M059J (cell line): ENCODE data around the gene SLC15A3. TPM values are rescaled to one million over a fixed set of nuclear protein-coding genes. Genes with fewer than 3 reads are reported as not detected.

ENCODE experiments used
- DNase-seq: peaks from one replicate; pipeline ENCODE4 v3.0.0-alpha.2; 2012; ENCODE audit warnings: low read depth
- total RNA-seq: library from RNA; depleted of rRNA; stranded (reverse); fragments of >200 nt; shearing (Covaris generic); gene quantifications from 2 replicates; pipeline ENCODE4 v1.2.3, GENCODE V29; 2014; rRNA removed

Gene SLC15A3
- 7.9 and 23.3 TPM in 2 replicates for total RNA-seq

DNA sequence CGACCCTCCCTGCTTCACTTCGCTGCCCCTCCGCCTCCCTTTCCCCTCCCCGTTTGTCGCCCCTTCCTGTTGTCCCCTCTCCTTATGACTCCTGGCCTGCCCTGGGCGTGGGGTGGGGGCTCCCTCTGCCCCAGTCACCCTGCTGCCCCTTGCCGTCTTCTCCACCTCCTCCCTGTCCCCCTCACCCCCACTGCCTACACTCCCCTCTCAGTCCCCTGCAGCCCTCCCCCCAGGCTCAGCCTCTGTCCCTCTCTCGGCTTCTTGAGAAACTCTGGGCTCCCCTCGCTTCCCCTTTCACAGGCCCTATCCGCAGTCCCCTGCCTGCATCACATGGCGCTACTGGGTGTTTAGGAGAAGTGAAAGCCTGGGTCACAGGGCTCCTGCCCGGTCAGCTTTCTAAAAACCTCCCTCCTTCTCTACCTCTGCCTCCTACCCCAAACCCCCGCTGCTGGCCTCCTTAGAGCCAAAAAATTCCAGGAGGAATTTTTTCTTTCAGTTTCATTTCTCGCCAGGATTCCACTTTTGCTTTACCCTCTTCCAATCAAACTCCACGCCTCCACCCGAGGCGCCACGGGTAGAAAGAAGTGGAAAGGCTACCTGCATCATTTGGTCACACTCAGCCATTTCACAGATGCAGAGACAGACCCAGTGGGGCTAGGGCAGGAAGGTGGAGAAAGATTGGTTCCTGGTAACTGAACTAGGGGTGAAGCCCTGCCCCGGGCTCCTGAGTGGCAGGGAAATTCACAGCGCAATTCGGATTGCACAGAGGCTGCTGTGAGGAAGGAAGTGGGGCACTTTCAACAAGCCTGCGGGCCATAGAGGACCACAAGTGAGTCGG lies at the start of gene SLC15A3:
Gene SLC15A3, minus strand, starts transcription at position 273 of the 838 bp plus-strand sequence. CDS start 625 bp downstream, outside the sequence.
- peak; percentile 70 for DNase-seq

DNA sequence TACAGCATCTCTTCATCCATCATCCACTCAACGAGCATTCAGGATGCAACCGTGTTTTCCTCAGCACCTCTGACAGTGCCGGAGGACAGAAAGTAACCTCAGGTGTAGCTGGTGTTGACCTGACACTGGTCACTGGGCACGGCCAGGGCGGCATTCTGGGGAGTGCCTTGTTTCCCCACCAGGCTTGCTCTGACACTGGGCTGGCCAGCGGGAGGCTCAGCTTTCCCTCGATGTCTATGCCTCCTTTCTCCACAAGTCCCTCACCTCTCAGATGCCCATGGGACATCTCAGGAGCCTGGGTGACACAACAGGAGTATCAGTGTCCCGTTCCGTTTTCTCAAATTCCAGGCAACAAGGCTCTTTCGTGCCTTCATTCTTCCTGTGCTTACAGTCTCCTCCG lies 48.5 kb upstream of the SLC15A3 start:
- no peak for DNase-seq

DNA sequence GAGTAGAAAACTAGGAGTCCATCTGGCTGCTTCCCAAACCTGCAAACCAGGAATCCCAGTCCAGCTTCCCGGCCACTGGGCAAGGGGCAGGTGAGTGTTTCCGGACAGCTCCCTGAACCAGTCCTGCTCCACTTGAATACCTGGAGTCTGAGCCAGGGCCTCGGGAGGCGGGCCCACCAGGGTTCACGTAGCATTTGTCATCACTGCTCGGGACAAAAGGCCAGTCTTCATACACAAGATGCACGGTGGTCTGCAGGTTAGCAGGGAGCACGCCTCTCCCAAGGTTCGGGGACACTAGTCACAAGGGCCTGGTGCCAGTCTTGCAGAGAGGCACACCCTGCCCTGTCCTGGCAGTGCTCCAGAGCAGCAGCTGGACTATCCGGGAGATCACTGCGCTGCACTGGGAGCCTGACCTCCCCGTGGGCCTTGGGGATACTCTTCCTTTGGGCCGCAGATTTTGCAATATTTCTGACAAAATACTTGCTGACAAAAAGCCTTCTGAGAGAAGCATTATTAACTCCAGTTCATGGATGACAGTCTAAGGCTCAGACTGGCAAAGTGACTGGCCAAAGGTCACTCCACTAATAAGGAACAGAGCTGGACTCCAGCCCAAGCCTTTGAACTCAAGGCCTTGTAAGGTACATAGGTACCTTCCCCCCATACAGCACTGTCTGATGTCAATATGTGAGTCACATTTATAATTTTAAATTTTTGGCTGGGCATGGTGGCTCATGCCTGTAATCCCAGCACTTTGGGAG lies 44.6 kb upstream of the SLC15A3 start:
- DNase-seq = no peak

- DNase-seq = peak; percentile 39
These were observed 43.8 kb upstream of the SLC15A3 start for GRCh38 chr11:60995798-60996197.

DNA sequence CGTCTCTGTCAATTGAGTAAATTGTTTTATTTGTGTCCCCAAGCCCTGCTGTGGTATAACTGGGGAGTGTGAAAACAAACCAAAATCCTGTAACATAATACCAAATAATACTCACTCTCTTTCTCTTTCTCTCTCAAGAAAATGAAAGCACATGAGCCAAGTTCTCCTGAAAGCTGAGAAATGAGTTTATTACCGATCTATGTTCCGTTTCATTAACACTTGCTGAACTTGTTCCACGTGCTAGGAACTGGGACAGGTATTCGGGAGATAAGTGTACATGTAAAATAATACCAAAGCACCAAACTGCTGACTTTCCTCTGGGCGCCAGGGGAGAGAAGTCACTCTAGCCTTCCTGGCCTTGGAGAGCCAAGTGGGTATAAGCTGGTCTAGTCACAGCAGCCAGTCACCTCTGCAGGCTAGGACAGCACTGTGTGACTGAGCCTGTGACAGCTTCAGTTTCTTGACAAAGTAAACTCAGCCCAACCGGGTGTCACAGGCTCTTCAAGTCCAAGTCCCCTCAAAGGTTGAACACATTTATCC lies 42.6 kb upstream of the SLC15A3 start:
- DNase-seq = no peak

DNA sequence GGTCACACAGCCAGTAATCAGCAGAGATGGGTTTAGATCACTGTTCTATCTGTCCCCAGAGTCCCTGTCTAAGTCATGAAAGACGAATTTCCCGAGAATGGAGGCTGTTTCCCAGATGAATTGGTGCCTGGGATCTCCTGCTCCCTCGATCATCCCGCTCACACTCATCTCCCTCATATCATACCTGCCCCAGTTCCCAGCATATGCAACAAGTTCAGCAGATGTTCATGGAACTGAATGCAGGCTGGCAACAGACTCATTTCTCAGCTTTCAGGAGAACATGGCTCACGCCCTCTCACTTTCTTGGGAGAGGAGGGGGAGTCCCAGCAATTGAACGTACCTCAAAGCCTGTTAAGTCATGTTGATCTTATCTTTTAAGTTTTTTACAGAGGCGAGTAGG lies 41.6 kb upstream of the SLC15A3 start:
- no peak for DNase-seq

DNA sequence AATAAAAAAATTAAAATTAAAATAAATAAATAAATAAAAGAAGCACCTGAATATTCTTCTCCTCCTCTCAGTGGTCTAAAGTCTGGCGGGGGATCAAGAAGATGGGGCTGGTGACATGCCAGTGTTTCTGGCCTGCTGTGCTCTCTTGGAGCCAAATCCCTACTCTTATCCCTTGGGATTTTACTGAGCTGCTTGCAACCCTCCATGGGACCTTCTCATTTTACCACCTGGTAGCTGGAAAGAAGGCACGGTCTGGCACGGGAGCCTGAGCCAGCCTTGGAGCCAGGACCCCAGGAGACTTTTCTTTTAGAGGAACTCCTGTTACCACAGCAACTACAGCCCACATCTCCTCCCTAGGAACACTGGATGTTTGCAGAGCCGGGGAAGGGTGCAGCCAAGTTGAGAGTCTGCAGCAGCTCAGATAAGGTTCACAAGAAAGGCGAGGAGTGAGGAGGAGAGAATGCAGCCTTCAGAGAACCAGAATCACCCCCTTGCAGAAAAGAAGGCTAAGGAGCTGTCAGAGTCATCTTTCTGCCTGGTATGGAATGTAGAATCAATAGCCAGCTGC lies 41.0 kb upstream of the SLC15A3 start:
- no peak for DNase-seq

DNA sequence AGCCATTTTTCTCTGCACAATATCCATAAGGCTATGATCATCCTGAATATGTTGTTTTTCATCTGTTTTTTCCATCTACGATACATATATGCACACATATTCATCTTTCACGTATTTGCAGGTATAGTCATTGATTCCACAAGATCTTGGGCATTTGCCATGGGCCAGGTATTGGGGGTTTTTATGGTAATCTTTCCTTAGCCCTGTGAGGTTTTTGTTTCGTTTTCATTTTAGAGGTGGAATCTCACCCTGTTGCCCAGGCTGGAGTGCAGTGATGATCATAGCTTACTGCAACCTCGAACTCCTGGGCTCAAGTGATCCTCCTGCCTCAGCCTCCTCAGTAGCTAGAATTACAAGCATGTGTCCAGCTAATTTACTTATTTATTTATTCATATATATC lies 39.5 kb upstream of the SLC15A3 start:
- DNase-seq = no peak

DNA sequence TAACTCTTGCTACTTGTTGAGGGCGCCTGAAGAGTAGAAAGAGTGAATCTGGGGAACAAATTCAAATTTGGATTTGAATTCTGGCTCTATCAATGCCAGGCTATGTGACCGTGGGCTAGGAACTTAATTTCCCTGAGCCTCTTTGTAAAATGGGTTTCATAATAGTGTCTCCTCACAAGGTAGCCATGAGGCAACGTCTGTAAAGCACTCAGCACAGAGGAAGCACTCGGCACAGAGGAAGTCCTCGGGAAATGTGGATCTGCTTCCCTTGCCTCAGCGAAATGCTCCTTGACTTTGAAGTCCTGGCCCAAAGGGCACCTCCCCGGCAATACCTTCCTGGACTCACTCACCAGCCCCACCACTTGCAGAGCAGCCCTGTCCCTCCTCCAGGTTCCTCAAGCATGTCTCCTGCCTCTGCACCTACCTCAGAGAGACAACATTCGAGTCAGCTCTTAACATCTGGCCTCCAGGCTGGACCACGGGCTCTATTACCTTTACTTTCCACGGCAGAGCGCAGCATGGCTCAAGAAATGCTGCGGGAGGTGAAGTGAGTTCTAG lies 37.2 kb upstream of the SLC15A3 start:
- no peak for DNase-seq

DNA sequence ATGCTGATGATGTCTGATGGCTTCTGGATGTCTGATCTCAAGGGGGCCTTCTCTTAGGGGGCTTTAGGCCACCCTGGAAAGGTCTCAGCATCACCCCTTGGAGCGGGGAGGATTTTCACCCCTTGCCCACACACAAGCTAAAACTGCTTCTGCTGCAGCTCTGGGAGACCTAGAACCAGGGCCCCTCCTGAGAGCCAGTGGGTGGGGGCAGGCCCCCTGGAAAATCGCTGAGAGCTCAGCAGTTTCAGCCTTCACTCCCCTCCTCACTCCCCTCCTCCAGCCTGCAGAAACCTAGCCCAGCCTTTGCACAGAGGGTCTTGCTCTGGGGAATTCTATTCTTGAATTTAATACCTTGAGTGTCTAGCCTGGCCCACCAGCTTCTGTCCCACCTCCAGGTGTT lies 36.7 kb upstream of the SLC15A3 start:
- no peak for DNase-seq

GRCh38 chr11:60987577-60988277 lies 35.8 kb upstream of the SLC15A3 start:
- DNase-seq = no peak

DNA sequence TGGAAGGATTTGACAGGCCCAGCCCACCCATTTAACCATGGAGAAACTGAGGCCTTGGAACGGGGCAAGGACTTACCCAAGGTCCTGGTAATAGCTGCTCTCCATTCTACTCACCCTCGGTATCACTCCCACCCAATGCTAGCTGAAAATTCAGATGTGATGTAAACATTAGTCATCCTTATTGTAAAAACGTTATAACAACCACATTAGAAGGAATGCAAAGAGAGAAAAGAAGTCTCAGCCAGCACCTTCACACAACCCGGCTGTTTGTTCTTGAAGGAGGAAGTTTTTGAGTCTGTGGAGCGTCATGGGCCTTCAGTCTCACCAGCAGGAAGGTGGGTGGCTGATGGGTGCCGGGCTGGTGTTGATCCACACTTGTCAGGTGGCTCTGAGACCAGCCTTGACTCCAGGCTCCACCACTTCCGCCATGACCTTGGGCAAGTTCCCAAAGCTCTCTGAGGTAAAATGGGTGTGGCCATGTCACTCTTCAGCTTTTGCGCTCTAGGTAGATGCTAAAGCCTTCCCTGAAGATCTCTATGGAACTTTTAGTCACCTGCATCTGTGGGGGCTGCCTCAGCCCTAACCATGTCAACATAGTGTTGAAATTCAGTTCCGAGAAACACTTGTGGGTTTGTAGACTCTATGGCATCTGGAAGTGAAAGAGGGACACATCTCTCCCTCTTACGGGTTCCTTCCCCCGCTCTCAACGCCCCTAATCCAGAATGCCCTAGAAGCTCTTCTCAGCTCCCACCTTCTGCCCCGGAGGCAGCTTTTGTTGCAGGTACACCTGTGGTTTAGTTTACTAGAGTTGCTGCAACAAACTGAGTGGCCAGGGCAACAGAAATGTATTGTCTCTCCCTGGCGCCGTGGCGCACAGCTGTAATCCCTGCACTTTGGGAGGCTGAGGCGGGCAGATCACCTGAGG lies 34.3 kb upstream of the SLC15A3 start:
- peak; percentile 49 for DNase-seq

DNA sequence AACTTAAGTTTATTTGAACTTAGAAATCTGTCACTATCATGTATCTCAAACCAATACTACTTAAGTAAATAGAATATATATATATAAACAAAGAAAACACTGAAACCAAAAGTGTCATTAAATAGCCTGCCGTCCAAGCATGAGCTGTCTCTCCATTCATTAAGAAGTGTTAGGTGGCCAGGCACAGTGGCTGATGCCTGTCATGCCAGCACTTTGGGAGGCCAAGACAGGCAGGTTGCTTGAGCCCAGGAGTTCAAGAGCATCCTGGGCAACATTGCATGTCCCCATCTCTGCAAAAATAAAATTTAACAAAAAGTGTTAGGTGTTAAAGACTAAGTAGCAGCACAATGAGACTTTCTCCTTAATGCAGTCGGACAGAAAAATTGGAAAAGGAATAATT lies 33.5 kb upstream of the SLC15A3 start:
- no peak for DNase-seq

DNA sequence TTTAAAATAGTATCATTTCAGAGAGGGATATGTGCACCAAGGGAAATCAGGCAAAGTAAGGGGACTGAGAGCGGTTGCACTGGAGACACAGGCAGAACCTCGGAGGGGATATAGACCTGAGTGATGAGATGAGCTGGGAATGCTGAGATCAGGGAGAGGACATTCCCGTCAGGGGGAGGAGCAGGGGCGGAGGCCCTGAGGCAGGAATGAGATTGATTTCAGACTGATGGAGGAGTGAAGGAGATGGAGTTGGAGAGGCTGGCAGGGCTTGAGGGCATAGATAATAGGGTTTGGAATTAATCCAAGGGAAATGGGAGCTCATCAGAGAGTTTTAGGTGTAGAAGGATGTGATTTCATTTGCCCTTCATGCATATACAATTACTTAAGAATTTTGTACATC lies 32.7 kb upstream of the SLC15A3 start:
- DNase-seq = no peak

DNA sequence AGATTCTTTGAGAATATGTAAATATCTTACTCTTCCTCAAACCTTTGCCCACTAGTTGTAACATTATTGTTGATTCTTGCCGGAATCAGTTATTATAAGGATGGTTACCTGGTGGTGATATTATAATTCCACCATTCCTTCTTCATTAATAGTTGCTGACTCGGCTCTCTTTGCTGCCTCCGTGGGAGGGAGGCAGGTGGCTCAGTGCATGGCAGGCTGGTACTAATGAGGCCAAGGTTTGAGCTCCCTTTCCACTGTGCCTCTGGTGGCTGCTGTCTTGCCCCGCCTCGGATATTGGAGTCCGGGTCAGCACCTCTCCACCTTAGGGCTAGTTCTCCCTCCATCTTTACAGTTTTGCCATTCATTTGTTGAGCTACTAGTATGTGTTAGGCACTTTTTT lies 32.2 kb upstream of the SLC15A3 start:
- DNase-seq = no peak

DNA sequence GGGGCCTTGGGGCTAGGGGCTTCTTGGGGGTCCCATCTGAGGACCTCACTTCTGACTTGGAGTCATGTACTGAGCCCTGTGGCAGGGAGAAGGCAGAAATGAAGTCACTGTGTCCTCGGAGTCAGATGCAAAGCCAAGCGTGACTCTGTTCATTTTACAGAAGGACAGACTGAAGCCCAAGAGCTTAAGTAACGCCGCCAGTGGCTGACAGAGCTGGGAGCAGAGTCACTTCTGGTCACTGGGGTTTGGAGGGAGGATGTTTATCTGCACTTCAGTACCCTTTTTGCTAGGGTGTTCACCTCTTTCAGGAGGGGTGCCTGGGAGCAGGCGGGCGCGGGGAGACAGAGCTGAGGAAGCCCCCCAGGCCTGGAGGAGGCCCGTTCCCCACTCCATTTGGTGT lies 30.2 kb upstream of the SLC15A3 start:
- no peak for DNase-seq

DNA sequence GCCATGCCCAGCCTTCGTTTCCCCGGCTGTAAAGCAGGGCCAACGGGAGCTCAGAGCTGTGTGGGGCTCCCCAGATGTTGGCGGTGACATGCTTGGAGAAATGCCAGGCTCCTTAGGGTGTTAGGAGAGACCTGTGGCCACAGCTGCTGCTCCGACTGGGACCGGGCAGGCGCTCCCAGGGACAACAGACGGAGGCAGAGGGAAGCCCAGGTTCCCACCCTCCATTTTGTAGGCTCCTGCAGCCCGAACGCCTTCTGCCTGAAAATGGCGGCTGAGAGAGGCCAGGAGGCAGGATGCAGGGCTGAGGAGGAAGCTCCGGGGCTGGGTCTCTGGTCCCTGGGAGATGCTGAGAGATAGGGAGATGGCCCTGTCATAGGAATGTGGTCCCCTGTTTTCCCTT lies 29.5 kb upstream of the SLC15A3 start:
- DNase-seq = no peak

- DNase-seq = no peak
These were observed 26.8 kb upstream of the SLC15A3 start for GRCh38 chr11:60978546-60979380.

- DNase-seq = no peak
These were observed 25.9 kb upstream of the SLC15A3 start for GRCh38 chr11:60977836-60978235.
